ENCODE results near the gene CTNNA3.
"Not testable (repeated sequence)": the region's sequence is repeated elsewhere in the genome, so short reads cannot be mapped to it uniquely, and the experiment has no call there.

The CTNNA3 gene

DNA sequence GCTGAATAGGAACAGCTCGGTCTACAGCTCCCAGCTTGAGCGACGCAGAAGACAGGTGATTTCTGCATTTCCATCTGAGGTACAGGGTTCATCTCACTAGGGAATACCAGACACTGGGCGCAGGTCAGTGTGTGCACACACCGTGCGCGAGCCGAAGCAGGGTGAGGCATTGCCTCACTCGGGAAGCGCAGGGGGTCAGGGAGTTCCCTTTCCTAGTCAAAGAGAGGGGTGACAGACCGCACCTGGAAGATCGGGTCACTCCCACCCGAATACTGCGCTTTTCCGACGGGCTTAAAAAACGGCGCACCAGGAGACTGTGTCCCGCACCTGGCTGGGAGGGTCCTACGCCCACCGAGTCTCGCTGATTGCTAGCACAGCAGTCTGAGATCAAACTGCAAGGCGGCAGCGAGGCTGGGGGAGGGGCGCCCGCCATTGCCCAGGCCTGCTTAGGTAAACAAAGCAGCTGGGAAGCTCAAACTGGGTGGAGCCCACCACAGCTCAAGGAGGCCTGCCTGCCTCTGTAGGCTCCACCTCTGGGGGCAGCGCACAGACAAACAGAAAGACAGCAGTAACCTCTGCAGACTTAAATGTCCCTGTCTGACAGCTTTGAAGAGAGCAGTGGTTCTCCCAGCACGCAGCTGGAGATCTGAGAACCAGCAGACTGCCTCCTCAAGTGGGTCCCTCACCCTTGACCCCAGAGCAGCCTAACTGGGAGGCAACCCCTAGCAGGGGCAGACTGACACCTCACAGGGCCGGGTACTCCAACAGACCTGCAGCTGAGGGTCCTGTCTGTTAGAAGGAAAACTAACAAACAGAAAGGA, 465.1 kb downstream of the CTNNA3 start:
- DNase-seq = not testable (repeated sequence)

DNA sequence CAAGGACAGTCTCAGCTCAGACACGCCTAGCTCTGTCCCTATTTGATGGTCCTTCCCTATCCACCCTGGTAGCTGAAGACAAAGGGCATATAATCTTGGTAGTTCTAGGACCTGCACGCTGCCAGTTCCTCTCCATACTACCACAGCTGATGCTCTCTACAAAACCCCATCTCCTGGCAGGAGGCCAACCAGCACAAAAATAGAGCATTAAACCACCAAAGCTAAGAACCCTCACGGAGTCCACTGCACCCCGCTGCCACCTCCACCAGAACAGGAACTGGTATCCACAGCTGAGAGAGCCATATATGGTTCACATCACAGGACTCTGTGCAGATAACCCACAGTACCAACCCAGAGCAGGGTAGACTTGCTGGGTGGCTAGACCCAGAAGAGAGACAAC, 470.8 kb downstream of the CTNNA3 start:
- no peak for DNase-seq

DNA sequence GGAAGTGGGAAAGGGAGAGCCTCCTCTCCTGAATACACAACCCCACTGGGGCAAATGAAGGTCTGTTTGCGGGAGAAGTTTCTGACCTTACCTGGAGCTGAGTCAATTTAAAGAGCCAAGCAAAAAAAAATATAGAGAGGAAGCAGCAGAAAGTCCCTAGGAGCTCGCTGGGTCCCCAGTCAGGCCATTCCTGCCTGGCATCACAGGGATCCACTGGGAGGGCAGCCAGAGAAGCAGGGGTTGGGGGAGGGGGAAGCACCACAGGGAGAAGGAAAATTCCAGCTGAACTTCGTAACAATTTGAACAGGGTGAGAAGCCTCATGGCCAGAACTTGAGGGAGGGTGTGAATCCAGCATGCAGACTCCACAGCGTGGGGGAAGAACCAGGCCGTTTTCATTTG, 471.4 kb downstream of the CTNNA3 start:
- no peak for DNase-seq

DNA sequence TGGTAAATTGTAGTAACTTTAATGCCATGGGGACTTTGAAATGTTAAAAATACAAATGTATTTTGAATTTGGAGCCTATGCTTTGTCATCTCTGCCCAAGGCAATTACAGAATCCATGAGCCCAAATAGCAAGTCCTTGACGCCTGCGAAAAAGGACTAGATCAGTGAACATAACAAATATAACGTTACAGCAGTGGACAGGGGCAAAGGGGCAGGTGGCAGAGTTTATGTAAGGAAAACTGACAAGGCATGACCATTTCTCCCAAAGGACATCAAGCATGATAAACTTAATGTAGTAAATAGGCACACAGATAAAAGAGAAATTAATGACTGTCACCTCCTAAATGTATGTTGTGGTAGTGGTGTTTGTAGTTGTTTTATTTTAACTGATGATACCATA, 473.1 kb downstream of the CTNNA3 start:
- no peak for DNase-seq

GRCh38 chr10:67221939-67222494, 474.0 kb downstream of the CTNNA3 start:
- no peak for DNase-seq

GRCh38 chr10:67211680-67212079, 484.3 kb downstream of the CTNNA3 start:
- no peak for DNase-seq

DNA sequence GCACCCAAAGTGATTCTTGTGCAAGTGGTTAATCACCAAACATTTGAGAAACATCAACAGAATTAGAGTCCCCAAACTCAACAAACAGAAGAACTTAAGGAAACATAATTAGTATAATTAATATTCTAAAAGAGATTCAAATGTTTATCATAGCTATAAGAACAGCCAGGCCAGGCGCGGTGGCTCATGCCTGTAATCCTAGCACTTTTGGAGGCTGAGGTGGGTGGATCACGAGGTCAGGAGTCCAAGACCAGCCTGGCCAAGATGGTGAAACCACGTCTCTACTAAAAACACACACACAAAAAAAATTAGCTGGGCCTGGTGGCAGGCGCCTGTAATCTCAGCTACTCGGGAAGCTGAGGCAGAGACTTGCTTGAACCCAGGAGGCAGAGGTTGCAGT, 488.1 kb downstream of the CTNNA3 start:
- not testable (repeated sequence) for DNase-seq

DNA sequence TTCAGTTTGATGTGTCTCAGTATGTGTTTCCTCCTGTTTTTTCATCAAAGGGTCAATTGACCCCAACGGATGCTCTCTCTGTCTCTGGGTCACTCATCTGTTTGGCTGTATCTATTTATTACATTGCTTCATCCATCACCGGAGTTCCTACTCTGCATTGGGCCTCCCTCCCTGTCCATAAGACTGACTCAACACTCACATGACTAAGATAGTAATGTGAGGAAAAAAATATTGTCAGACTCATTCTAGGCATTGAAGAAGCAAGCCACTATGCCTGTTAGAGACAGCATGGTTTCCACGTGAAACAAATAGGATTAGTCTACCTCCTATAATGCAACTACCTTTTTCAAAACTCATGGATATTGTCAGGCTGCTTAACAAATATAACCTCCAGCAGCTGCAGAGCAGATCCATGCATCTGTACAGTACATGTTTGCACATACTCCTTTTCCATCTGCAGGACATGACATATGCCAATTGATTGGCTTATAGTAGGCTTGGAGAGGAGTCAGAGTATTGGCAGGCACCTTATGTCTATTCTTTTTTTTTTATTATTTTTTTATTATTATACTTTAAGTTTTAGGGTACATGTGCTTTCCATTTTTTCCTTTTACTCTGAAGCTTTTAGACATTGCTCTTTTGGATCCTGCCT, 495.0 kb downstream of the CTNNA3 start:
- DNase-seq = no peak

- DNase-seq = no peak
These were observed 520.6 kb downstream of the CTNNA3 start for GRCh38 chr10:67175354-67175753.

GRCh38 chr10:67173787-67174186, 522.2 kb downstream of the CTNNA3 start:
- DNase-seq = no peak

DNA sequence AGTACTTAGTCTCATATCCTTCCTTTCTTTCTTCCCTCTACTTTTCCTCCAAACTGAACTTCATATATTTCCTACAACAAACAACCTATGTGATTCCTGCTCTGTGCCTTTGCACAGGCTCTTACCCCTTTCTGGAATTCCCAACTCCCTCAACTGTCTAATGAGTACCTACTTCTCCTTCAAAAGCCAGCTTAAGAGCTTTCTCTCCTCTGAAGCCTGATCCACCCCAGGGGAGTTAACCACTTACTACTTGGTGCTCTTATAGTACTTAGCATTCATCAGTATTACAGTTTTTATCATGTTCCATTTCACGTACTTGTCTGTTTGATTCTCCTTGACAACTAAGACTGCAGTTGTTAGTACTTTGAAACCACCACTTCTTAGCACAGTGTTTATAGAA, 524.0 kb downstream of the CTNNA3 start:
- DNase-seq = no peak

- no peak for DNase-seq
These were observed 539.8 kb downstream of the CTNNA3 start for GRCh38 chr10:67156239-67156638.

DNA sequence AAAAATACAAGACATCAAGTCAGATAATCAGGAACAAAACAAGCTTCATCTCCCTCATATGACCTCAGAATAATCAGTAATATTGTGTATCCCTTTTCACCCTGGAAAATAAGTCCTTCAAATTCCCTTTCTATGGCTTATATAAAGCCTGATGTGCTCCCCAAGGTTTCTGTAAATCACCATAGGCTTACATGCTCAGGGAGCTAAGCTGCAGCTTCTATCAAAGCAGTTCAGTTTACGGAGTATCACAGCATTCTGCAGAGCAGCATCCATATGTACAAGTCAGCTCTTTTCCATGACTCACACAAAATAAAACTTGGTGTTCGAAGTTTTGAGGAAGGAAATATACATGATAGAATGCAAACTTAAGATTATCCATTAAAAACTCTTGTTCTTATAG, 544.5 kb downstream of the CTNNA3 start:
- no peak for DNase-seq

- no peak for DNase-seq
These were observed 551.5 kb downstream of the CTNNA3 start for GRCh38 chr10:67144530-67144929.

- DNase-seq = no peak
These were observed 554.7 kb downstream of the CTNNA3 start for GRCh38 chr10:67141300-67141699.

GRCh38 chr10:67140641-67141040, 555.4 kb downstream of the CTNNA3 start:
- no peak for DNase-seq

GRCh38 chr10:67127441-67127840, 568.6 kb downstream of the CTNNA3 start:
- DNase-seq = no peak

DNA sequence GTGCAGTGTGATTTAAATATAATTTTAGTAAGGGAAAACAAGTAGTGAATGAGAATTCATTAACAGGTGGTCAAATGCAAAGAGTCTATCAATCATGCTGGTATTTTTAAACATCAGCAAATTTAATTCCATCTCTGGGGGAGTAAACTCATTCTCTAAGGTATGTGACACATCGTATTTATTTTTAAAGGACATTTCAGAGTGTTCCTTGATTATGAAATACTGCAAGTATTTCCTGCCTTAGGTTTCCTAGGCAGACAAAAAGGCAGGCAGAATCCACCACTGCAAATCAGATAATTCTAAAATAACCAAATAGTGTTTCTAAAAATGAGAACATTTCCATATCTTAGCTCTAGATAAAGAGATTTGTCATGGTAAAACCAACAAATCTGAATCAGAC, 576.3 kb downstream of the CTNNA3 start:
- no peak for DNase-seq

GRCh38 chr10:67115972-67116371, 580.0 kb downstream of the CTNNA3 start:
- DNase-seq = no peak

- no peak for DNase-seq
These were observed 581.0 kb downstream of the CTNNA3 start for GRCh38 chr10:67114945-67115344.

DNA sequence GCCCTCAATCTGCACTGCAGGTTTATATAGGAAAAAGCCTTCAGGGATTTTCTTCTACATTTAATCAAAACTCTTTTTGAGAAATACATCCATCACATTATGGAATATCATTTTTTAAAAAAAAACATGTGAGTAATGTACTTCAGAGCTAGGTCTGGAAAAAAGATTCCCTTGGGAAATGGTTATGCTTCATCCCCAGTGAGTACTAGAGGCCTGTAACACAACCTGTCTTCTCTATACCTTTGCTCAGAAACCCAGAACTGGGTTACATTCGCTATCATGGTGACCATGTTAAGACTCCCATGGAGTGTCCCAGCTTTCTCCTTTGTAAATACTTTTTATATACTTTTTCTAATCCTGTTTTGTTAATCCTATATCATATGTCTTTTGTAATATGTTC, 583.2 kb downstream of the CTNNA3 start:
- DNase-seq = no peak

GRCh38 chr10:67110286-67110685, 585.7 kb downstream of the CTNNA3 start:
- no peak for DNase-seq

DNA sequence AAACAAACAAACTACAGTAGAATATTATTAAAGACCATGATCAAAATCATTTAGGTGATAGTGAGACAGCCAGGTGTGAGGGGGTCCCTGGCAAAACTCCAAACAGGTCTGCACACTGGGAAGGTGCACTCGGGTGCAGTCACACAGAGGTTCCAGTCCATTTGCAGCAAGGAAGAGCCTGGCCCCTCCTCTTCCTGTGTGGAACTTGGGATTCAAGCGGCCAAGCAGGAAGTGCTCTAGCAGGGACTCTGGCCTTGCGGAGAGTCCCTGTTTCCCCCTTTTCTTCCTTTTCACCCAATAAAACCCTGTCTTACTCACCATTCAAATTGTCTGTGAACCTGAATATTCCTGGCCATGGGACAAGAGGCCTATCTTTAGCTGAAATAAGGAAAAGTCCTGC, 588.3 kb downstream of the CTNNA3 start:
- no peak for DNase-seq

GRCh38 chr10:67100951-67101350, 595.0 kb downstream of the CTNNA3 start:
- no peak for DNase-seq

Measured in activated CD4-positive, CD25-positive, alpha-beta regulatory T cell treated with anti-CD3 and anti-CD28 coated beads, Interleukin-2, amount 50 U/mL, for 72 hours (primary cell).